ENCODE results near the gene IL17RD. TPM values are rescaled to one million over a fixed set of nuclear protein-coding genes. Genes with fewer than 3 reads are reported as not detected.

The IL17RD gene
- total and polyA plus RNA-seq, 10 of the 15 experiments (the other 5 are each of a cell fraction or from before 2014, with no cell fraction given) = 0.01 to 0.08 (median 0.04) TPM; not detected in 3

GRCh38 chr3:57126244-57126643, 38.9 kb downstream of the IL17RD start:
- ChIA-PET RAD21 (ENCODE audit: unreplicated experiment) (no interaction called here), POLR2A (interaction anchor here (0.6 kb wide), 1 partner anchor 20 kb away, joined by 3 read pairs; no protein-coding TSS in a partner anchor), SMC1A (ENCODE audit: uncharacterized antibody, unreplicated experiment) (interaction anchor here (1.0 kb wide), 1 partner anchor 10 kb away, joined by 3 read pairs; no protein-coding TSS in a partner anchor), CTCF (interaction anchor here (0.6 to 2.2 kb wide), 2 partner anchors 26 to 130 kb away, joined by 4 to 5 read pairs; no protein-coding TSS in a partner anchor)
- Histone ChIP-seq H3K27ac (ENCODE audit: control insufficient read depth, insufficient read depth) (no peak overlapping the region), H3K9ac (ENCODE audit: control insufficient read depth, insufficient read depth, low read length) (no peak overlapping the region), H2AFZ (ENCODE audit: control insufficient read depth, low read depth, low read length) (no peak overlapping the region), H3K36me3 (ENCODE audit: control insufficient read depth in 2 of 2, insufficient read depth in 2 of 2, low read length in 1 of 2) (no peaks in the 10 kb centered on the region), H3K27me3 (replicated peaks in 1 of 2; ENCODE audit: control insufficient read depth in 2 of 2, insufficient read depth in 2 of 2, low read length in 1 of 2) (peaks cover 0 to 4% of the 10 kb centered on the region in 2 experiments; a peak in 3 of 4 replicates), H4K20me1 (ENCODE audit: control insufficient read depth, insufficient read depth) (no peaks in the 10 kb centered on the region), H3K4me2 (ENCODE audit: control insufficient read depth, insufficient read depth) (no peak overlapping the region), H3K4me1 (ENCODE audit: control insufficient read depth, insufficient read depth, low read length) (no peaks in the 10 kb centered on the region), H3K9me3 (replicated peaks; ENCODE audit: control insufficient read depth, insufficient read depth, low read length) (no peaks in the 10 kb centered on the region), H3K79me2 (ENCODE audit: control insufficient read depth, insufficient read depth, low read length) (no peaks in the 10 kb centered on the region), H3K4me3 (no peak overlapping the region)
- intact Hi-C loops (cut with micrococcal nuclease; ENCODE audit: unreplicated experiment) (no loop called here), in situ Hi-C loops (cut with MboI) (no loop called here)
- TF ChIP-seq ZBTB40 (IDR thresholded peaks at IDR 0.05; ENCODE audit: borderline replicate concordance) (no peak), PAX8 (IDR thresholded peaks at IDR 0.05) (no peak), TBL1XR1 (IDR thresholded peaks at IDR 0.05; ENCODE audit: low read depth, low read length) (no peak), NFXL1 (IDR thresholded peaks at IDR 0.05; ENCODE audit: borderline replicate concordance) (no peak), MXI1 (IDR thresholded peaks at IDR 0.05; ENCODE audit: low read depth, low read length) (no peak), RELA (IDR thresholded peaks at IDR 0.05; ENCODE audit: borderline replicate concordance, partially characterized antibody) (no peak), WRNIP1 (IDR thresholded peaks at IDR 0.05; ENCODE audit: borderline replicate concordance, low read depth, low read length) (no peak), RBBP5 (conservative IDR thresholded peaks at IDR 0.05) (no peak), KDM1A (IDR thresholded peaks at IDR 0.05; ENCODE audit: borderline replicate concordance) (no peak), SMAD1 (IDR thresholded peaks at IDR 0.05; ENCODE audit: low read depth, partially characterized antibody) (no peak), ATF7 (IDR thresholded peaks at IDR 0.05; ENCODE audit: low read depth) (no peak), IKZF1 (conservative IDR thresholded peaks at IDR 0.05) (no peak), STAT1 (conservative IDR thresholded peaks at IDR 0.05) (no peak), NBN (IDR thresholded peaks at IDR 0.05) (no peak), HCFC1 (IDR thresholded peaks at IDR 0.05; ENCODE audit: low read length) (no peak), BCLAF1 (IDR thresholded peaks at IDR 0.05) (no peak), JUND (IDR thresholded peaks at IDR 0.05; ENCODE audit: low read depth, low read length) (no peak), SUPT20H (IDR thresholded peaks at IDR 0.05; ENCODE audit: borderline replicate concordance, control insufficient read depth, low read depth, low read length) (no peak)
- no TSS peak for BruUV-seq (replicated peaks)
- FAIRE-seq = no peak
- 81% methylated on average over 4 of the region's 4 CpGs for WGBS (ENCODE audit: insufficient coverage, insufficient replicate concordance, low lambda C conversion rate, missing lambda C conversion rate)
- no peak for DNase-seq (ENCODE audit: low read depth, low spot score)
- no peak for ATAC-seq

Measured in GM12878 (cell line).